K562 (cell line): ENCODE data around the gene NANOG.
"Not testable (repeated sequence)": the region's sequence is repeated elsewhere in the genome, so short reads cannot be mapped to it uniquely, and the experiment has no call there.

Source experiments
- EZH2 ChIP-seq: IDR thresholded peaks from 2 replicates; pipeline ENCODE4 v1.6.1; 2012; ENCODE audit warnings: low read depth, mild to moderate bottlenecking, inconsistent platforms, low read length, borderline replicate concordance
- MBD2 ChIP-seq: sonication (generic); IDR thresholded peaks from 2 replicates; pipeline ENCODE4 v1.6.1; 2016; ENCODE audit warnings: low read depth, borderline replicate concordance
- THRAP3 ChIP-seq: fragments of 450-650 bp; IDR thresholded peaks from 2 replicates; pipeline ENCODE4 v1.6.1; 2016; ENCODE audit warnings: mild to moderate bottlenecking, inconsistent platforms, borderline replicate concordance
- ZNF184 ChIP-seq: sonication (generic); formaldehyde crosslinking; IDR thresholded peaks from 2 replicates; pipeline ENCODE4 v1.5.0; 2020; ENCODE audit warnings: missing genetic modification reagents
- ZNF76 ChIP-seq: fragments of 250-450 bp; sonication (Bioruptor Pico); IDR thresholded peaks from 2 replicates; pipeline ENCODE4 v1.4.0; 2020; ENCODE audit warnings: mild to moderate bottlenecking, moderate library complexity, borderline replicate concordance
- TF ChIP-seq, protein P1 (sequence below): sonication (generic); formaldehyde crosslinking; IDR thresholded peaks from 2 replicates; pipeline ENCODE4 v1.8.0; 2023; ENCODE audit warnings: mild to moderate bottlenecking, missing genetic modification reagents
- TF ChIP-seq, protein P2 (sequence below), 3 experiments: IDR thresholded peaks in 2 of 3; conservative IDR thresholded peaks in 1 of 3; 2 replicates each; pipeline ENCODE4 v1.5.1; 2011 to 2012; ENCODE audit warnings: low read length in 3 of 3, mild to moderate bottlenecking in 3 of 3, control low read depth in 2 of 3, improper control_type of control experiment in 1 of 3, inconsistent platforms in 1 of 3, low read depth in 1 of 3, mixed read lengths in 1 of 3, moderate library complexity in 1 of 3; ENCODE audit not compliant: insufficient read depth in 2 of 3
- TF ChIP-seq, protein P3 (sequence below): sonication (generic); formaldehyde crosslinking; IDR thresholded peaks from 2 replicates; pipeline ENCODE4 v1.5.0; 2020; ENCODE audit warnings: missing genetic modification reagents
- TF ChIP-seq, protein P4 (sequence below): fragments of 450-650 bp; IDR thresholded peaks from 2 replicates; pipeline ENCODE4 v1.7.1; 2018; ENCODE audit warnings: mild to moderate bottlenecking, low read depth; ENCODE audit not compliant: partially characterized antibody
- TF ChIP-seq, protein P5 (sequence below): fragments of 250-450 bp; sonication (Bioruptor Pico); IDR thresholded peaks from 2 replicates; pipeline ENCODE4 v1.5.0; 2021; ENCODE audit warnings: mild to moderate bottlenecking, borderline replicate concordance

DNA sequence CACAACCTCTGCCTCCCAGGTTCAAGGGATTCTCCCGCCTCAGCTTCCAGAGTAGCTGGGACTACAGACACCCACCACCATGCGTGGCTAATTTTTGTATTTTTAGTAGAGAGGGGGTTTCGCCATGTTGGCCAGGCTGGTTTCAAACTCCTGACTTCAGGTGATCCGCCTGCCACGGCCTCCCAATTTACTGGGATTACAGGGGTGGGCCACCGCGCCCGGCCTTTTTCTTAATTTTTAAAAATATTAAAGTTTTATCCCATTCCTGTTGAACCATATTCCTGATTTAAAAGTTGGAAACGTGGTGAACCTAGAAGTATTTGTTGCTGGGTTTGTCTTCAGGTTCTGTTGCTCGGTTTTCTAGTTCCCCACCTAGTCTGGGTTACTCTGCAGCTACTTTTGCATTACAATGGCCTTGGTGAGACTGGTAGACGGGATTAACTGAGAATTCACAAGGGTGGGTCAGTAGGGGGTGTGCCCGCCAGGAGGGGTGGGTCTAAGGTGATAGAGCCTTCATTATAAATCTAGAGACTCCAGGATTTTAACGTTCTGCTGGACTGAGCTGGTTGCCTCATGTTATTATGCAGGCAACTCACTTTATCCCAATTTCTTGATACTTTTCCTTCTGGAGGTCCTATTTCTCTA, at the start of gene NANOG:
- not testable (repeated sequence) for TF ChIP-seq ZNF76; ZNF184 (CRISPR knock-in tag); MBD2; EZH2; THRAP3
- TF ChIP-seq, protein P1, sequence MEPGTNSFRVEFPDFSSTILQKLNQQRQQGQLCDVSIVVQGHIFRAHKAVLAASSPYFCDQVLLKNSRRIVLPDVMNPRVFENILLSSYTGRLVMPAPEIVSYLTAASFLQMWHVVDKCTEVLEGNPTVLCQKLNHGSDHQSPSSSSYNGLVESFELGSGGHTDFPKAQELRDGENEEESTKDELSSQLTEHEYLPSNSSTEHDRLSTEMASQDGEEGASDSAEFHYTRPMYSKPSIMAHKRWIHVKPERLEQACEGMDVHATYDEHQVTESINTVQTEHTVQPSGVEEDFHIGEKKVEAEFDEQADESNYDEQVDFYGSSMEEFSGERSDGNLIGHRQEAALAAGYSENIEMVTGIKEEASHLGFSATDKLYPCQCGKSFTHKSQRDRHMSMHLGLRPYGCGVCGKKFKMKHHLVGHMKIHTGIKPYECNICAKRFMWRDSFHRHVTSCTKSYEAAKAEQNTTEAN (CRISPR knock-in tag), result not testable (repeated sequence)
- TF ChIP-seq, protein P2, sequence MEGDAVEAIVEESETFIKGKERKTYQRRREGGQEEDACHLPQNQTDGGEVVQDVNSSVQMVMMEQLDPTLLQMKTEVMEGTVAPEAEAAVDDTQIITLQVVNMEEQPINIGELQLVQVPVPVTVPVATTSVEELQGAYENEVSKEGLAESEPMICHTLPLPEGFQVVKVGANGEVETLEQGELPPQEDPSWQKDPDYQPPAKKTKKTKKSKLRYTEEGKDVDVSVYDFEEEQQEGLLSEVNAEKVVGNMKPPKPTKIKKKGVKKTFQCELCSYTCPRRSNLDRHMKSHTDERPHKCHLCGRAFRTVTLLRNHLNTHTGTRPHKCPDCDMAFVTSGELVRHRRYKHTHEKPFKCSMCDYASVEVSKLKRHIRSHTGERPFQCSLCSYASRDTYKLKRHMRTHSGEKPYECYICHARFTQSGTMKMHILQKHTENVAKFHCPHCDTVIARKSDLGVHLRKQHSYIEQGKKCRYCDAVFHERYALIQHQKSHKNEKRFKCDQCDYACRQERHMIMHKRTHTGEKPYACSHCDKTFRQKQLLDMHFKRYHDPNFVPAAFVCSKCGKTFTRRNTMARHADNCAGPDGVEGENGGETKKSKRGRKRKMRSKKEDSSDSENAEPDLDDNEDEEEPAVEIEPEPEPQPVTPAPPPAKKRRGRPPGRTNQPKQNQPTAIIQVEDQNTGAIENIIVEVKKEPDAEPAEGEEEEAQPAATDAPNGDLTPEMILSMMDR (IDR thresholded peaks at IDR 0.05 in 2 of 3, conservative IDR thresholded peaks at IDR 0.05 in 1 of 3; ENCODE audit: insufficient read depth in 2 of 3, low read depth in 1 of 3, low read length in 3 of 3), result not testable (repeated sequence)
- TF ChIP-seq, protein P3, sequence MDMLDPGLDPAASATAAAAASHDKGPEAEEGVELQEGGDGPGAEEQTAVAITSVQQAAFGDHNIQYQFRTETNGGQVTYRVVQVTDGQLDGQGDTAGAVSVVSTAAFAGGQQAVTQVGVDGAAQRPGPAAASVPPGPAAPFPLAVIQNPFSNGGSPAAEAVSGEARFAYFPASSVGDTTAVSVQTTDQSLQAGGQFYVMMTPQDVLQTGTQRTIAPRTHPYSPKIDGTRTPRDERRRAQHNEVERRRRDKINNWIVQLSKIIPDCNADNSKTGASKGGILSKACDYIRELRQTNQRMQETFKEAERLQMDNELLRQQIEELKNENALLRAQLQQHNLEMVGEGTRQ, result not testable (repeated sequence)
- TF ChIP-seq, protein P4, sequence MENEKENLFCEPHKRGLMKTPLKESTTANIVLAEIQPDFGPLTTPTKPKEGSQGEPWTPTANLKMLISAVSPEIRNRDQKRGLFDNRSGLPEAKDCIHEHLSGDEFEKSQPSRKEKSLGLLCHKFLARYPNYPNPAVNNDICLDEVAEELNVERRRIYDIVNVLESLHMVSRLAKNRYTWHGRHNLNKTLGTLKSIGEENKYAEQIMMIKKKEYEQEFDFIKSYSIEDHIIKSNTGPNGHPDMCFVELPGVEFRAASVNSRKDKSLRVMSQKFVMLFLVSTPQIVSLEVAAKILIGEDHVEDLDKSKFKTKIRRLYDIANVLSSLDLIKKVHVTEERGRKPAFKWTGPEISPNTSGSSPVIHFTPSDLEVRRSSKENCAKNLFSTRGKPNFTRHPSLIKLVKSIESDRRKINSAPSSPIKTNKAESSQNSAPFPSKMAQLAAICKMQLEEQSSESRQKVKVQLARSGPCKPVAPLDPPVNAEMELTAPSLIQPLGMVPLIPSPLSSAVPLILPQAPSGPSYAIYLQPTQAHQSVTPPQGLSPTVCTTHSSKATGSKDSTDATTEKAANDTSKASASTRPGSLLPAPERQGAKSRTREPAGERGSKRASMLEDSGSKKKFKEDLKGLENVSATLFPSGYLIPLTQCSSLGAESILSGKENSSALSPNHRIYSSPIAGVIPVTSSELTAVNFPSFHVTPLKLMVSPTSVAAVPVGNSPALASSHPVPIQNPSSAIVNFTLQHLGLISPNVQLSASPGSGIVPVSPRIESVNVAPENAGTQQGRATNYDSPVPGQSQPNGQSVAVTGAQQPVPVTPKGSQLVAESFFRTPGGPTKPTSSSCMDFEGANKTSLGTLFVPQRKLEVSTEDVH, result not testable (repeated sequence)
- TF ChIP-seq, protein P5, sequence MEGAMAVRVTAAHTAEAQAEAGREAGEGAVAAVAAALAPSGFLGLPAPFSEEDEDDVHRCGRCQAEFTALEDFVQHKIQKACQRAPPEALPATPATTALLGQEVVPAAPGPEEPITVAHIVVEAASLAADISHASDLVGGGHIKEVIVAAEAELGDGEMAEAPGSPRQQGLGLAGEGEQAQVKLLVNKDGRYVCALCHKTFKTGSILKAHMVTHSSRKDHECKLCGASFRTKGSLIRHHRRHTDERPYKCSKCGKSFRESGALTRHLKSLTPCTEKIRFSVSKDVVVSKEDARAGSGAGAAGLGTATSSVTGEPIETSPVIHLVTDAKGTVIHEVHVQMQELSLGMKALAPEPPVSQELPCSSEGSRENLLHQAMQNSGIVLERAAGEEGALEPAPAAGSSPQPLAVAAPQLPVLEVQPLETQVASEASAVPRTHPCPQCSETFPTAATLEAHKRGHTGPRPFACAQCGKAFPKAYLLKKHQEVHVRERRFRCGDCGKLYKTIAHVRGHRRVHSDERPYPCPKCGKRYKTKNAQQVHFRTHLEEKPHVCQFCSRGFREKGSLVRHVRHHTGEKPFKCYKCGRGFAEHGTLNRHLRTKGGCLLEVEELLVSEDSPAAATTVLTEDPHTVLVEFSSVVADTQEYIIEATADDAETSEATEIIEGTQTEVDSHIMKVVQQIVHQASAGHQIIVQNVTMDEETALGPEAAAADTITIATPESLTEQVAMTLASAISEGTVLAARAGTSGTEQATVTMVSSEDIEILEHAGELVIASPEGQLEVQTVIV (CRISPR knock-in tag), result not testable (repeated sequence)
